Measurements from ENCODE around the gene NISCH. TPM values are rescaled to one million over a fixed set of nuclear protein-coding genes. Genes with fewer than 3 reads are reported as not detected.

Gene NISCH
- polyA plus RNA-seq, 1 experiment, result 71.0 TPM

DNA sequence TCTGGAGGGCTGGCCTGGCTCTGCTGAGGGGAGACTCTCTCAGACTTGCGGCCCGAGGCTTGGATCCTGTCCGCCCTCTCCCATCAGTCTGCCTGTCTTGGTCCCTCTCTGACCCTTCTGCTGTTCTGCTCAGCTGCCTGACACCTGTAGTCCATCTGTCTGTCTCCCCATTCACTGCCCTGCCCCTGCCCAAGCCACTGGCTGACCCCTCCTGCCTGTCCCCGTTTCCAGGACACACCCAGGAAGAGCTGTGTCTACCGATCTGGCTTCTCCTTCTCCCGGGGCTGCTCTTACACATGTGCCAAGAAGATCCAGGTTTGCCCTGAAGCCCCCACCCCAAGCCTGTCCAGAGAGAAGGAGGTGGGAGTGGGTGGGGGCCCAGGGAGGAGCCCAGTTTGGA, 59.8 kb downstream of the NISCH start:
- H3K4me3 ChIP-seq (ENCODE audit: low read depth, low read length), result no peak overlapping the region
- POLR2A ChIA-PET, result no interaction called here
- no peaks in the 10 kb centered on the region; the same call in 1 of the 2 replicates for H3K9me3 ChIP-seq (ENCODE audit: control insufficient read depth, insufficient read depth, low read length)
- TF ChIP-seq, protein P1, sequence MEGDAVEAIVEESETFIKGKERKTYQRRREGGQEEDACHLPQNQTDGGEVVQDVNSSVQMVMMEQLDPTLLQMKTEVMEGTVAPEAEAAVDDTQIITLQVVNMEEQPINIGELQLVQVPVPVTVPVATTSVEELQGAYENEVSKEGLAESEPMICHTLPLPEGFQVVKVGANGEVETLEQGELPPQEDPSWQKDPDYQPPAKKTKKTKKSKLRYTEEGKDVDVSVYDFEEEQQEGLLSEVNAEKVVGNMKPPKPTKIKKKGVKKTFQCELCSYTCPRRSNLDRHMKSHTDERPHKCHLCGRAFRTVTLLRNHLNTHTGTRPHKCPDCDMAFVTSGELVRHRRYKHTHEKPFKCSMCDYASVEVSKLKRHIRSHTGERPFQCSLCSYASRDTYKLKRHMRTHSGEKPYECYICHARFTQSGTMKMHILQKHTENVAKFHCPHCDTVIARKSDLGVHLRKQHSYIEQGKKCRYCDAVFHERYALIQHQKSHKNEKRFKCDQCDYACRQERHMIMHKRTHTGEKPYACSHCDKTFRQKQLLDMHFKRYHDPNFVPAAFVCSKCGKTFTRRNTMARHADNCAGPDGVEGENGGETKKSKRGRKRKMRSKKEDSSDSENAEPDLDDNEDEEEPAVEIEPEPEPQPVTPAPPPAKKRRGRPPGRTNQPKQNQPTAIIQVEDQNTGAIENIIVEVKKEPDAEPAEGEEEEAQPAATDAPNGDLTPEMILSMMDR (IDR thresholded peaks at IDR 0.05; ENCODE audit: low read depth, low read length), result no peak
- H3K27ac ChIP-seq (ENCODE audit: low read depth, low read length), result no peak overlapping the region
- CTCF ChIA-PET, result no interaction called here
- H3K27me3 ChIP-seq (ENCODE audit: control insufficient read depth, insufficient read depth, low read length), result peaks cover 29% of the 10 kb centered on the region
- no peak for DNase-seq (ENCODE audit: low read depth, low spot score)

DNA sequence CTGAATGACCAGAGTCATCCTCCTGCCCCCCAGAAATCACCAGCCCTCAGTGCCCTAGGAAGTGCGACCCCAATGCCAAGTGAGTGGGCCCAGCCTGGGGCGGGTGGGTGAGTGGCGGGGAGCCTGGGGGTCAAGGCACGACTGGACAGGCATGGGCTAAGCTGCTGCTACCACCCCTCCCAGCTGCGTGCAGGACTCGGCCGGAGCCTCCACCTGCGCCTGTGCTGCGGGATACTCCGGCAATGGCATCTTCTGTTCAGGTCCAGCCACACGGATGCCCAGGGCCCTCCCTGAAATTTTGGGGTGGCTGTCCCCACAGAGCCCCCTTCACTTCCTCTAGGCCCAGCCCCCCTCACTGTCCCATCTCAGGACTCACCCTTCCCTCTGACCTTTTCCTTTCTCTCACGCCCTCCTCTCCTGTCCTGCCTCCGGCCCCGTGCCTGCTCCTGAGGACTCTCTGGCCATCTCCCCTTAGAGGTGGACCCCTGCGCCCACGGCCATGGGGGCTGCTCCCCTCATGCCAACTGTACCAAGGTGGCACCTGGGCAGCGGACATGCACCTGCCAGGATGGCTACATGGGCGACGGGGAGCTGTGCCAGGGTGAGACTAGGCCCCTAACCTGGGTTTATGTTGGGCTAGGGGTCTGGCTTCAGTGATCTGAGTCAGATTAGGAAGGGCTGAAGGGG, 61.2 kb downstream of the NISCH start:
- ChIA-PET CTCF (no interaction called here), POLR2A (interaction anchor here (1.1 kb wide), 1 partner anchor 15 kb away, joined by 3 read pairs; no protein-coding TSS in a partner anchor)
- TF ChIP-seq, protein P1 (IDR thresholded peaks at IDR 0.05; ENCODE audit: low read depth, low read length), result no peak
- Histone ChIP-seq H3K27me3 (ENCODE audit: control insufficient read depth, insufficient read depth, low read length) (peaks cover 19% of the 10 kb centered on the region), H3K27ac (ENCODE audit: low read depth, low read length) (no peak overlapping the region), H3K4me3 (ENCODE audit: low read depth, low read length) (no peak overlapping the region), H3K9me3 (ENCODE audit: control insufficient read depth, insufficient read depth, low read length) (no peaks in the 10 kb centered on the region; the same call in 1 of the 2 replicates)
- DNase-seq (ENCODE audit: low read depth, low spot score), result no peak

DNA sequence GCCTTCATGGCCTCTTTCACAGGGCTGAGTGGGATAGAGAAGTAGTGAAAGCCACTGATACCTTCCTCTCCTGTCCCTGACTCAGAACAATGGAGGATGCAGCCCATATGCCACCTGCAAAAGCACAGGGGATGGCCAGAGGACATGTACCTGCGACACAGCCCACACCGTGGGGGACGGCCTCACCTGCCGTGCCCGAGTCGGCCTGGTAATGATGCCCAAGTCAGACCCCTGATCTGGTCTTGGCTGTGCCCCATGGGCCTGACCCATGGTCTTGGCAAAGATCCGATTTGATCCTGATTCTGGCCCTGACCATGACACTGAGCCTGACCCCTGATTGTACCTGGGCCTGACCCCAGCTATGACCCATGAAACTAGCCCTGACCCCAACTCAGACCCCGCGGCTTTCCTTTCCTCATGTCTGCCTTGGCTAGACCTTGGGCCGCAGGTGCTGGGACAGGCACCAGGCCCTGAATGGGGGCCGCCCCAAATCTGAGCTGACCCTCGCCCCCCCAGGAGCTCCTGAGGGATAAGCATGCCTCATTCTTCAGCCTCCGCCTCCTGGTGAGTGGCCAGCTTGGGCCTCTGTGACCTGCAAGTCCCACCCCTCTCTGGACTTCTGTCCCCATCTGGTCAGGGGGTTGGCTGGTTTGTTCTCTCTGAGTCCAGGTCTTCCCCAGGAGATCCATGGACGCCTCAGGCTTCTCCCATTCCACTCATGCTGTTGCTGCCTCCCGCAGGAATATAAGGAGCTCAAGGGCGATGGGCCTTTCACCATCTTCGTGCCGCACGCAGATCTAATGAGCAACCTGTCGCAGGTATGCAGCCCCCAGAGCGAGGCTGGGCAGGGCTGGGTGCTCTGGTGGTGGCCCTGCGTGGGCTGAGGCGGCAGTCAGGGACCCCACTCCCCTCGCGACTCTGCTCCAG, 62.7 kb downstream of the NISCH start:
- TF ChIP-seq, protein P1 (IDR thresholded peaks at IDR 0.05; ENCODE audit: low read depth, low read length), result no peak
- Histone ChIP-seq H3K9me3 (ENCODE audit: control insufficient read depth, insufficient read depth, low read length) (no peaks in the 10 kb centered on the region; the same call in 1 of the 2 replicates), H3K27ac (ENCODE audit: low read depth, low read length) (no peak overlapping the region), H3K4me3 (ENCODE audit: low read depth, low read length) (peak overlapping the region; percentile 41), H3K27me3 (ENCODE audit: control insufficient read depth, insufficient read depth, low read length) (peaks cover 11% of the 10 kb centered on the region)
- no peak for DNase-seq (ENCODE audit: low read depth, low spot score)
- POLR2A ChIA-PET, result interaction anchor here (1.1 kb wide), 1 partner anchor 14 kb away, joined by 3 read pairs; no protein-coding TSS in a partner anchor
- CTCF ChIA-PET, result interaction anchor here (0.8 kb wide), 2 partner anchors 106 to 178 kb away, joined by 3 to 4 read pairs; no protein-coding TSS in a partner anchor

DNA sequence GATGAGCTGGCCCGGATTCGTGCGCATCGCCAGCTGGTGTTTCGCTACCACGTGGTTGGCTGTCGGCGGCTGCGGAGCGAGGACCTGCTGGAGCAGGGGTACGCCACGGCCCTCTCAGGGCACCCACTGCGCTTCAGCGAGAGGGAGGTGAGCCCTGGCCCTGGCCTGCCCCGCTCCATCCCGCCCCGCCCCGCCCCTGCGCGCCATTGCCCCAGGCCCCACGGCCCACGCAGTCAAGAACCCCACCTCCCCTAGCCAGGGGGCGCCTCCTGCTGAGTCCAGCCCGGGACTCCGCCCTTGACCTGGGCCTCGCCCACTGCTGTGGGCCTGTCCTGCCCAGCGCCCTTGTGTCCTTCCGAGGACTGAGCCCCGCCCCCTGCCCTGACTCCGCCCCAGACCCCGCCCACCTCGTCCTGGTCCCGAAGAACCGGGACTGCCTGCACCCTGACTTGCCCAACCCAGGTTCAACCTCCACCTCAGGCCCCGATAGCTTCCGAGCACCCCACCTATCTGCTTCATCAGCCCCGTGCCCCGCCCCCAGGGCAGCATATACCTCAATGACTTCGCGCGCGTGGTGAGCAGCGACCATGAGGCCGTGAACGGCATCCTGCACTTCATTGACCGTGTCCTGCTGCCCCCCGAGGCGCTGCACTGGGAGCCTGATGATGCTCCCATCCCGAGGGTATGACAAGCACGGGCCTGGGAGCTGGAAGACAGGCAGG, 63.5 kb downstream of the NISCH start:
- POLR2A ChIA-PET, result no interaction called here
- peaks cover 3% of the 10 kb centered on the region for H3K27me3 ChIP-seq (ENCODE audit: control insufficient read depth, insufficient read depth, low read length)
- no peak for DNase-seq (ENCODE audit: low read depth, low spot score)
- H3K4me3 ChIP-seq (ENCODE audit: low read depth, low read length), result peak overlapping the region; percentile 41
- H3K9me3 ChIP-seq (ENCODE audit: control insufficient read depth, insufficient read depth, low read length), result no peaks in the 10 kb centered on the region; the same call in 1 of the 2 replicates
- TF ChIP-seq, protein P1 (IDR thresholded peaks at IDR 0.05; ENCODE audit: low read depth, low read length), result no peak
- H3K27ac ChIP-seq (ENCODE audit: low read depth, low read length), result no peak overlapping the region
- CTCF ChIA-PET, result interaction anchor here (0.7 to 0.8 kb wide), 2 partner anchors 13 to 179 kb away, joined by 3 read pairs; no protein-coding TSS in a partner anchor
